HG03045 (cell line): ENCODE measurements around the gene DNAH8.

Experiments
- ATAC-seq: cut with Tn5 transposase; IDR thresholded peaks from one replicate; pipeline ENCODE4 v1.9.1; 2021; ENCODE audit warnings: mild to moderate bottlenecking, moderate library complexity; ENCODE audit not compliant: unreplicated experiment

Gene DNAH8

GRCh38 chr6:39047434-39048327 lies 332.6 kb downstream of the DNAH8 start:
- ATAC-seq: no peak

DNA sequence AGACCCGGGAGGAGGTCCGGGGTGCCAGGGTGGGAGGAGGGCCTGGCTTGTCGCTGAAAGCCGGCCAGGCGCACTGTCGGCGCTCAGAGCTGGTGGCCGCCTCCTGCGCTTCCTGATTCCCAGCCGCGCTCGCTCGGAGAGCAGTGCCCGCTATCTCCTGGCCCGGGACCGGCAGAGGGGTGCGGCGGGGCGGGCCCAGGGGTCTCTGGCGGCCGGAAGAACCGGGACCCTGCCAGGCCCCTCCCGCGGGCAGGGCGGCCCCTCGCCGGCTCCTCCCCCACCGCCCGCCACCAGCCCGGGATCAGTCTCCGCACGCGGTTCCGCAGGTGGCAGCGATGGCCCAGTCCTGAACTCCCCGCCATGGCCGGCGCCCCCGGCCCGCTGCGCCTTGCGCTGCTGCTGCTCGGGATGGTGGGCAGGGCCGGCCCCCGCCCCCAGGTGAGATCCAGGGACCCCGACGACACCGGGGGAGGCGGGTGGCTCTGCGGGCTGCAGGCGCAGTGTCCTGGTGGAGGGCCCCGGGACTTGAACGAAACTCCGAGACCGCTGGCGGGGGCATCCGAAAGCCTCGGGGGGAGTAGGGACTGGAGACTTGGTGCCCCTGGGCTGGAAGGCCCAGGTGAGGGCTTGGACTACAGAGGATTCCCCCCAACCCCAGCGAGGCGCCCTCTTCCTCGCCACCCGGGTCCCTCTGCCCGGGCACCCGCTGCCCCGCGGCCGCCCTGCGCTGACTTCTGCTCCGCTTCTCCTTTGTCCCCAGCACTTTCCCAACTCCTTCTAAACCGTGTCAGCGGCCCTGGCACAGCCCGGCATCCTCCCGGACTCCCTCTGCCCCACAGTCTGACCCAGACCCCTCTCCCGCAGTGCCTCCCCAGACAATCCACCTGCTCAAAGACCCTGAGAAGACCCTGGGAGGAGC lies 333.6 kb downstream of the DNAH8 start, which contains the start of gene GLP1R:
GLP1R (plus strand) TSS at position 301 of the 919 bp plus-strand sequence; CDS start at position 361, 60 bp downstream.
- ATAC-seq: no peak

- no peak for ATAC-seq
Observed at GRCh38 chr6:39049575-39050283, 334.6 kb downstream of the DNAH8 start.

GRCh38 chr6:39050453-39051112 lies 335.5 kb downstream of the DNAH8 start:
- ATAC-seq: no peak

- no peak for ATAC-seq
Observed at GRCh38 chr6:39051399-39052122, 336.4 kb downstream of the DNAH8 start.

DNA sequence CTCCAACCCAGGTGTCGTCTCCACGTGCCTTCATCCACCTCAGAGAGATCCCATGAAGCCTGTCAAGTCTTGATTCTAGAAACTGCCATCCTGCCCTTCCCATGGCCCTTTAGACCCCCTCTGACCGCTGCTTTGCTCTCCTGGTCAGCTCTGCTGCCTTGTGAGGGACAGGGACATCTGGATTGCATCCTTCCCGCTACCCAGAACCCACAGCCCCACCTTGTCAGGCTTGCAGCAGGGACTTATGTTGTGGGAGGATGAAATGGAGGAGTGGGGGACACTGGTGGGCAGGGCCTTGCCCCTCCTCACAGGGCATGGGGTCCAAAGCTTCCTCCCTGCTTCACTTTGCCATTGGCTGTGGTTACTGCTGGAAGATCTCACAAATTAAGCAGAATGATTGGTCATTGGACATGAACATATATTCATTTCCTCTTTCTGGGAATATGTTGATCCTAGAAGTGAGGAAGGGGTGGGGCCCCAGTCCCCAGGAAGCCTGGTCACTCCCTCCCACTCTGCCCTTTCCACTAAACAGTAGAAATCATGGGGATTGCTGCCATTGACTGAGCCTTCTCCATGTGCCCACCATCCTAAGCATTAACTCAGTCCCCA lies 338.0 kb downstream of the DNAH8 start:
- no peak for ATAC-seq

- no peak for ATAC-seq
Observed at GRCh38 chr6:39053854-39054576, 338.9 kb downstream of the DNAH8 start.

GRCh38 chr6:39054577-39055142 lies 339.5 kb downstream of the DNAH8 start:
- no peak for ATAC-seq

DNA sequence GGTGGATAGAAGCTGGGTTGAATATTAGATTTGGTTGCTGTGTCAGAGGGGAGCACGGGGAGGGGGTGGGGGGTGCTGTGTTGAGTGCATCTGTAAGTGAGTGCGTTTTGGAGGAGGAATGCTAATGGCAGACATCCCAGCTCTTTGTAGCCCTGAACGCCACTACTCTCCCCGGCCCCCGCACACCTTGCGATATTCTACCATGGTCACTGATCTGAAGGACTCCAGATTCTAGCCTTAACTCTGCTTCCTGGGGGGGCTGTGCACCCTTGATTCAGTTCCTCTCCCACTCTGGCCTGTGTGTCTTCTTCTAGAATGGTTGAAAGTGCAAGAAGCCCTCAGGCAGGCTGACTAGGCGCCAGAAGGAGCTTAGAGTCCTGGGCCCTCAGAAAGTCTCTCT lies 340.6 kb downstream of the DNAH8 start:
- no peak for ATAC-seq

DNA sequence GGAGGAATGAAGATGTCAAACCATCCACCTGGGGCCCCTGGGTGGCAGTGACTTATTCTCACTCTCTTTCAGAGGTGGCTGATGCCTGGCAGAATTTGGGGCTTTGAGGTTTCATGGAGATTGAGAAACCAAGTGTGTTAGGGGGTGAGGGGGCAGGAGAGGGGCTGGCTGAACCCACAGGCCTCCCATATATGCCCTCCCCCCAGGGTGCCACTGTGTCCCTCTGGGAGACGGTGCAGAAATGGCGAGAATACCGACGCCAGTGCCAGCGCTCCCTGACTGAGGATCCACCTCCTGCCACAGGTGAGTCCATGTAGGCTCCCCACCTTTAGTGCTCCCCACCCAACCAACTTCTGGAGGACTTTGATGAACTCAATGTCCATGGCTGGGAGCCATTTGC lies 341.1 kb downstream of the DNAH8 start:
- ATAC-seq: no peak

GRCh38 chr6:39056681-39057080 lies 341.6 kb downstream of the DNAH8 start:
- no peak for ATAC-seq

- ATAC-seq: no peak
Observed at GRCh38 chr6:39057251-39058155, 342.4 kb downstream of the DNAH8 start.

GRCh38 chr6:39058471-39059147 lies 343.5 kb downstream of the DNAH8 start:
- no peak for ATAC-seq

DNA sequence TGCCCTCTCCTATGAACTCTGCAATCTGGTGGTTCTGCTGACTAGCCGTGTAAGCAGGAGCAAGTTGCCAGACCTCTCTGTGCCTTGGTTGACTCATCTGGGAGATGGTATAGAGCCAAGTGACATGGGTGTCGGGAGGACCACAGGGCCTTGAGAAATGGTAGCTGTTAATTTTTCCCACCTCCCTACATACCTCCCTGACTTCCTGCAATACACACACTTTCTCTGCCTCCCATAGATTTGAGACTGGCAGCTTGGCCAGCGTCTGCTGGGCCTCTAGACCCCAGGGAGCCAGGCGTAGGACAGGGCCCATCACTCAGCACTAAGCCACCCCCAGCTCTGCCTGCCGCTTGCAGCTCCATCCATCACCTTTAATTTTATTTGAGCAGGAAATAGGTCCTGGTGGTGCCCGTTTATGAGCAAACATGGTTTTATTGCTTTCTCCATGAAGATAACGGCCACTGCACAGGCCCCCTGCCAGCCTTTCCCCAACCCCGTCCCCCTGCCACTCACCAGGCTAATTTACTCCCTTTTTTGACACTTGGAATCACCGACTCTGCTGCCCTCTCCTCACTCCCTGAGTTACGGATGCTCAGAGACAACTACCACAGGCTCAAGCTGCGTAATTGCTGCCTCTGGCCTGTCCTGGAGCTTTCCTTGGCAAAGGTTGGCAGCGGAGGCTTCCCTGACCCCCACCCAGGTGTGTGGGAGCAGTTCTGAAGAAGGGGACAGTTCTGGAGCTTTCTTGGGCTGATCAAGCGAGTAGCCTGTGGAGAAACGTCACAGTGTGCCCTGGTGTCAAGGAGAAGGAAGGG lies 344.6 kb downstream of the DNAH8 start:
- no peak for ATAC-seq

DNA sequence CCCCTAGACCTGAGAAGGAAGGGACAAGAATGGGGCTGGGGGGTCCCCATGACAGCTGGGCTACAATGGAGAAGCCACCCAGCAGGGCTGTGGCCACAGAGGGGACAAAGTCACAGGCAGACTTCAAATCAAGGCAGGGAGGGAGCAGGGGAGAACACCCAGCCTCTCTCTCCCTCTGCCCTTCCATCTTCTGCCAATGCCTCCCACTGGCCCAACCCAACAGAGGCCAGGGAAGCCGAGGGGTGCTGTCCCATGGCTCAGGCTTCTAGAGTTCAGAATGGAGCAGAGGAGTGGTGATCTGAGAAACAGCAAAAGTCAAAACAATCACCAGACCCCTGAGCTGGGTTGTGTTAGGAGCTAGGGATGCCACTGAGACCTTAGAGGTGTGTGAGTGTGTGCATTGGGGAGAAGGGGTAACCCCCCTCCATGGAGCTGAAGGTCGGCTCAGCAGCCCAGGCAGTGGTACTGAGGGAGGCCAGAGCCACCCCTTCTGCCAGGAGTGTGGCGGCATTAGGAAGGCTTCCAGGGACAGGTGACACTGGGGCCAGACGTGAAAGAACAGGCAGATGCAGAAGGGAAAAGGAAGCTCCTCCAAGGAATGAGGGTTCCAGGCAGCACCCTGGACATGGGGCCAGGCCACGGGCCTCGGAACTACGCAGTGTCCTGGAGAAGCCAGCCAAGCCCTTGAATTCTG lies 345.5 kb downstream of the DNAH8 start:
- no peak for ATAC-seq
